WTC11 (cell line): ENCODE results near the gene PISD. TPM values are rescaled to one million over a fixed set of nuclear protein-coding genes. Genes with fewer than 3 reads are reported as not detected.
A peak's percentile ranks its signal among the peaks of the same experiment; 100 is the strongest.
"Not testable (repeated sequence)": the region's sequence is repeated elsewhere in the genome, so short reads cannot be mapped to it uniquely, and the experiment has no call there.

Source experiments
- ATAC-seq: fragments of 200-7000 bp; cut with Tn5 transposase; 2 replicates; pipeline ENCODE4 v1.10.0; 2021; ENCODE audit warnings: mild to moderate bottlenecking, moderate library complexity
- CTCF ChIA-PET: fragments of 300-600 bp; sonication (Branson Sonifier 250); formaldehyde crosslinking; loops from one replicate; lab custom pipeline; 2021; ENCODE audit warnings: antibody characterized with exemption; lab: Charles Lee
- POLR2A ChIA-PET: fragments of 350-600 bp; sonication (Branson Sonifier 250); formaldehyde crosslinking; loops from one replicate; lab custom pipeline; 2021; ENCODE audit warnings: antibody characterized with exemption; lab: Charles Lee
- DNase-seq: peaks from one replicate; pipeline ENCODE4 v3.0.0; 2021; ENCODE audit warnings: low spot score
- H3K27ac Mint-ChIP-seq: 2 replicates; pipeline ENCODE4 v1.8.0; 2021; ENCODE audit warnings: mixed read lengths
- H3K27me3 Mint-ChIP-seq: 2 replicates; pipeline ENCODE4 v1.8.0; 2021; ENCODE audit warnings: low read depth, mild to moderate bottlenecking, moderate library complexity, mixed read lengths
- H3K36me3 Mint-ChIP-seq: 2 replicates; pipeline ENCODE4 v1.8.0; 2021; ENCODE audit warnings: mixed read lengths
- H3K4me1 Mint-ChIP-seq: 2 replicates; pipeline ENCODE4 v1.8.0; 2022; ENCODE audit warnings: mixed read lengths
- H3K4me3 Mint-ChIP-seq: 2 replicates; pipeline ENCODE4 v1.8.0; 2021; ENCODE audit warnings: mild to moderate bottlenecking, moderate library complexity, mixed read lengths
- H3K9me3 Mint-ChIP-seq: 2 replicates; pipeline ENCODE4 v1.8.0; 2021; ENCODE audit warnings: mixed read lengths
- ARID4B ChIP-seq: sonication (generic); formaldehyde crosslinking; IDR thresholded peaks from 2 replicates; pipeline ENCODE4 v1.8.0; 2023; ENCODE audit warnings: missing genetic modification reagents, mild to moderate bottlenecking, borderline replicate concordance
- ATF2 ChIP-seq: sonication (generic); formaldehyde crosslinking; IDR thresholded peaks from 2 replicates; pipeline ENCODE4 v1.8.1; 2022; ENCODE audit warnings: low read depth, missing genetic modification reagents, borderline replicate concordance
- E2F5 ChIP-seq: sonication (generic); formaldehyde crosslinking; IDR thresholded peaks from 2 replicates; pipeline ENCODE4 v1.8.1; 2022; ENCODE audit warnings: mild to moderate bottlenecking, moderate library complexity, missing genetic modification reagents
- ESRRA ChIP-seq: sonication (generic); formaldehyde crosslinking; IDR thresholded peaks from 2 replicates; pipeline ENCODE4 v1.8.1; 2022; ENCODE audit warnings: mild to moderate bottlenecking, missing genetic modification reagents, borderline replicate concordance
- FOXP4 ChIP-seq: sonication (generic); formaldehyde crosslinking; IDR thresholded peaks from 2 replicates; pipeline ENCODE4 v1.8.0; 2022; ENCODE audit warnings: mild to moderate bottlenecking, missing genetic modification reagents
- GABPB1 ChIP-seq: sonication (generic); formaldehyde crosslinking; IDR thresholded peaks from 2 replicates; pipeline ENCODE4 v1.8.1; 2023; ENCODE audit warnings: mild to moderate bottlenecking, missing genetic modification reagents
- MYBL2 ChIP-seq: sonication (generic); formaldehyde crosslinking; IDR thresholded peaks from 2 replicates; pipeline ENCODE4 v1.8.1; 2023; ENCODE audit warnings: mild to moderate bottlenecking, moderate library complexity, missing genetic modification reagents
- PREB ChIP-seq: sonication (generic); formaldehyde crosslinking; IDR thresholded peaks from 2 replicates; pipeline ENCODE4 v1.8.1; 2022; ENCODE audit warnings: mild to moderate bottlenecking, missing genetic modification reagents, moderate library complexity, borderline replicate concordance
- SOX15 ChIP-seq: fragments of 250-450 bp; sonication (Bioruptor Pico); IDR thresholded peaks from 2 replicates; pipeline ENCODE4 v1.9.0; 2021; ENCODE audit warnings: mild to moderate bottlenecking
- ZNF138 ChIP-seq: sonication (generic); formaldehyde crosslinking; conservative IDR thresholded peaks from 2 replicates; pipeline ENCODE4 v1.8.1; 2022; ENCODE audit warnings: mild to moderate bottlenecking, moderate library complexity, missing genetic modification reagents
- ZNF396 ChIP-seq: fragments of 250-450 bp; sonication (Bioruptor Pico); IDR thresholded peaks from 2 replicates; pipeline ENCODE4 v1.8.0; 2021; ENCODE audit warnings: mild to moderate bottlenecking, moderate library complexity, borderline replicate concordance
- total RNA-seq: library from RNA; stranded (reverse); gene quantifications from 3 replicates; pipeline ENCODE4 v1.2.3, GENCODE V29; 2021

Gene PISD
- total RNA-seq, 1 experiment from 2014 or later, result 55.7 TPM

GRCh38 chr22:31695423-31695822, 33.4 kb upstream of the PISD start (continued):
- no peak for TF ChIP-seq FOXP4 (CRISPR knock-in tag)

GRCh38 chr22:31694046-31694445, 32.0 kb upstream of the PISD start:
- ATAC-seq, H3K27ac Mint-ChIP-seq, H3K4me3 Mint-ChIP-seq, DNase-seq, H3K27me3 Mint-ChIP-seq, H3K9me3 Mint-ChIP-seq, POLR2A ChIA-PET, H3K4me1 Mint-ChIP-seq: not testable (repeated sequence)
- CTCF ChIA-PET, result interaction anchor here (0.6 kb wide), 1 partner anchor 243 kb away, joined by 4 read pairs; no protein-coding TSS in a partner anchor
- peaks cover 66% of the 10 kb centered on the region for H3K36me3 Mint-ChIP-seq

- DNase-seq (no peak), ATAC-seq (no peak)
- no peaks in the 10 kb centered on the region for H3K4me1 Mint-ChIP-seq
- no peaks in the 10 kb centered on the region for H3K9me3 Mint-ChIP-seq
- H3K27me3 Mint-ChIP-seq, result no peaks in the 10 kb centered on the region
- ChIA-PET POLR2A (no interaction called here), CTCF (no interaction called here)
- peaks cover 66% of the 10 kb centered on the region for H3K36me3 Mint-ChIP-seq
- no peak overlapping the region for H3K4me3 Mint-ChIP-seq
- H3K27ac Mint-ChIP-seq, result no peak overlapping the region
- no peak for TF ChIP-seq FOXP4 (CRISPR knock-in tag)
- TF ChIP-seq MYBL2, result no peak
Measured at GRCh38 chr22:31692186-31692886, 30.3 kb upstream of the PISD start.

- Mint-ChIP-seq H3K4me3 (no peak overlapping the region), H3K9me3 (no peaks in the 10 kb centered on the region), H3K27ac (no peak overlapping the region), H3K36me3 (peaks cover 65% of the 10 kb centered on the region), H3K4me1 (no peaks in the 10 kb centered on the region), H3K27me3 (no peaks in the 10 kb centered on the region)
- TF ChIP-seq SOX15 (CRISPR knock-in tag) (no peak), GABPB1 (no peak), PREB (CRISPR knock-in tag) (no peak), E2F5 (no peak), ZNF396 (CRISPR knock-in tag) (no peak)
- POLR2A ChIA-PET, result no interaction called here
- no peak for ATAC-seq
- no peak for DNase-seq
- CTCF ChIA-PET, result interaction anchor here (1.6 kb wide), 1 partner anchor 279 kb away, joined by 5 read pairs; no protein-coding TSS in a partner anchor
Measured at GRCh38 chr22:31691408-31691807, 29.4 kb upstream of the PISD start.

- Mint-ChIP-seq H3K27ac (peak overlapping the region; percentile 31), H3K36me3 (peaks cover 36% of the 10 kb centered on the region), H3K27me3 (no peaks in the 10 kb centered on the region), H3K4me3 (no peak overlapping the region), H3K9me3 (no peaks in the 10 kb centered on the region), H3K4me1 (no peaks in the 10 kb centered on the region; the same call in 1 of the 2 replicates)
- DNase-seq (no peak), ATAC-seq (no peak)
- POLR2A ChIA-PET, result no interaction called here
- CTCF ChIA-PET, result interaction anchor here (1.9 to 2.8 kb wide), 2 partner anchors 18 to 287 kb away, joined by 5 to 15 read pairs; no protein-coding TSS in a partner anchor
- no peak for TF ChIP-seq ESRRA (CRISPR knock-in tag)
- no peak for TF ChIP-seq ARID4B (CRISPR knock-in tag)
- TF ChIP-seq ATF2, result no peak
- TF ChIP-seq ZNF138 (CRISPR knock-in tag), result no peak
Measured at GRCh38 chr22:31683181-31684105, 21.4 kb upstream of the PISD start.
